NCI-H128 (cell line): ENCODE data around the gene TRIM9.
"Not testable (repeated sequence)": the region's sequence is repeated elsewhere in the genome, so short reads cannot be mapped to it uniquely, and the experiment has no call there.

Experiments
- DNase-seq: peaks from one replicate; lab custom pipeline; 2025; ENCODE audit not compliant: unreplicated experiment; lab: John Stamatoyannopoulos, UW

The TRIM9 gene

DNA sequence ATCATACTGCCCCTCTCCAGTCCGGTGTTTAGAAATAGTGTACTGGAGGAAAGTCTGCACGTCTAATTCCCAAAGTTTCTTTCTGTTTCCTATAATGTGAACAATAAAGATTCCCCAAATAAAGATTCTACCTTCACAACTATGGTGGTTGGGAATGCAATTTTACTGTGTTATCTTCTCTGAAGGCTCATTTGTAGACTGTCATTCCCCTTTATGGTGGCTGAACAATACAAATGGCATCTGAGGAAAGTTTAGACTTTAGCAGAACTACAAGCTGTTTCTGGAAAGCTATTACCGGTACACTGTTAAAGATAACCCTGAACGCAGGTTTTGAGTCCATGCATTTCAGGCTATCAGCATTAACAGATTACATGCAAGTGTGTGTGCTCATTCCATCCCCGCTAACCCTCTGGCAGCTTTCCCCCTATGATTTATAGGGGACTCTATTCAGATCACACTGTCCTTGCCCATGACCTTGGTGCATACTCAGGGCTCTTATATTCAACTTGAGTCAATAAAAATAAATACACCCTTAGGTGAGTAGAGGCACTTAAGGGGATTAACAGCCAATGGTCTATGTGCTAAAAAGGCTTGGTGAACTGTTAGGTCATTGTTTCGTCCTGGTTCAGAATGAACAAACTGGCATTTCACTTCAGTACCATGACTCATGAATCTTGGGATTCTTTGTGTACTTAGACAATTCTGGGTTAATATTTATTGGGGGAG, 89.9 kb downstream of the TRIM9 start:
- no peak for DNase-seq

DNA sequence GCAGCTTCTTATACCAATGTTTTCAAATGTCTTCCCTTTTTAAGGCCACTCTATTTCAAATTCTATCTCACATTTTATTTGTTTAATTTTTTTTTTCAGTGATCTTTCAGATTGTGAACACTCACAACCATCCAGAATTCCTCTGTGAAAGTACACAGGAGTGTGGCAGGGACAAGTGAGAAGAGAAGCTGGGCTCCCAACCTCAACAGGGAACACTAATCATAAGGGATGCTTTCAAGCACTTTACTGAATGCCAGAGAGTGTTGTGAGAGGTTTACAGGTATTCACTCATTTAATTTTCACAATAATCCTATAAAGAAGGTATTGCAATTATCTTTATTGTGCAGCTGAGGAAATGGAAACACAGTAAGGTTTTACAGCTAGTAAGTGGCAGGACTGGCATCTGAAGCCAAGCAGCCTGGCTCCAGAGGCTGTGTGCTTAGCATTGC, 90.5 kb downstream of the TRIM9 start:
- DNase-seq: no peak

GRCh38 chr14:51002406-51002999, 92.4 kb downstream of the TRIM9 start:
- DNase-seq: no peak

DNA sequence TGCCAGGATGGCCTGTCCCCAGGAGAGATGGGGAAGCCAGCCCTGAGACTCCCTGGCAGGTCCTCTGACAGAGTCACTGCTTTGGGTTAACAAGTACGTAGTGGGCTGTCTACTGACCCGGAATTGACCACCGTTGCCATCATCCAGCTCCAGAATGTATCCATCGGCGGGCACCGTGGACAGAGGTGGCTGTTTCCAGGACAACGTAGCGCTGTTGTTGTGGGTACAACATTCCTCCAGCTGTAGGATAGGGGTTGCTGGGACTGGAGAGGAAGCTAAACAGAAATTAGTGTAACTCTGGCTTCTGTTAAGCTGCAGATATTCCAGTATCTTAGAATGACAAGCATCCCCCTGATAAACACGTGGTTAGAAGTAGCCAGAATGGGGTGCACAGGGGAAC, 94.3 kb downstream of the TRIM9 start:
- no peak for DNase-seq

DNA sequence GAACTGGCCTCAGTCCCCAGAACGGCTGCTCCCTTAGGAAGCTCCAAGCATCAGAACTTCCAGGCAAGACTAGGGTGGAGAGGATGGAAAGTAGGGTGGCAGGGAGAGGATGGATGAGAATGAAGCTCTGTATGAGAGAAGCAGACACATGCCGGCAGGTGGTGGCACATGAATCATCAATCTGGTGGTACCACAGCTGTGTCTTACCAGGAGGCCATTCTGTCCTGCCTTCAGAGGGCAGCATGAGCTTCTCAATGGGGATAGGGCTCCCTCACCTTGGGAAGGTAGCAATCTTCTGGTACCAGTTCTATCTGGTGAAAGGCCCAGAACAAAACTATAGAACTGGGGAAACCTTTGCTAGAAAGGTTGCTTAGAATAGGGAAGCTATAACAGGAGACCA, 95.2 kb downstream of the TRIM9 start:
- no peak for DNase-seq

GRCh38 chr14:50998612-50999011, 96.3 kb downstream of the TRIM9 start:
- DNase-seq: no peak

DNA sequence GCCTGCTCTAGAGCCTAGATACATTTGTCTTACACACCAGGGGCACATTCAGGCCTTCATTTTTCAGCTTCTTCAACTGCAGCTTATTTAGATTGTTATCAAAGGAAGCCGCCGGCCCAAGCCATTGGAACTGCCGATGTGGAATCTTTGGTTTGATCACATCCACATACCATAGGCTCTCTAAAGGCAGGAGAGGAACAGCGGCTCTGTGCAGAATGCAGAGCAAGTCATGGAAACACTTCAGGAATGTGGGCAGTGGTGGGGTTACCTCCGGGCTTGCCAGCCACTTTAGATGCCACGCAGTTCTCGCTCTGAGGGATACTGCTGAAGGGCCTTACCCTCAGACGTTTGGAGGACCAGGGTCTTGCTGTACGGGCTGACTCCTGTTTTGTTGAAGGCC, 97.2 kb downstream of the TRIM9 start:
- no peak for DNase-seq

GRCh38 chr14:50994158-50994557, 100.7 kb downstream of the TRIM9 start:
- DNase-seq: not testable (repeated sequence)

GRCh38 chr14:50985859-50986331, 109.0 kb downstream of the TRIM9 start:
- no peak for DNase-seq

GRCh38 chr14:50985124-50985858, 109.6 kb downstream of the TRIM9 start:
- no peak for DNase-seq

DNA sequence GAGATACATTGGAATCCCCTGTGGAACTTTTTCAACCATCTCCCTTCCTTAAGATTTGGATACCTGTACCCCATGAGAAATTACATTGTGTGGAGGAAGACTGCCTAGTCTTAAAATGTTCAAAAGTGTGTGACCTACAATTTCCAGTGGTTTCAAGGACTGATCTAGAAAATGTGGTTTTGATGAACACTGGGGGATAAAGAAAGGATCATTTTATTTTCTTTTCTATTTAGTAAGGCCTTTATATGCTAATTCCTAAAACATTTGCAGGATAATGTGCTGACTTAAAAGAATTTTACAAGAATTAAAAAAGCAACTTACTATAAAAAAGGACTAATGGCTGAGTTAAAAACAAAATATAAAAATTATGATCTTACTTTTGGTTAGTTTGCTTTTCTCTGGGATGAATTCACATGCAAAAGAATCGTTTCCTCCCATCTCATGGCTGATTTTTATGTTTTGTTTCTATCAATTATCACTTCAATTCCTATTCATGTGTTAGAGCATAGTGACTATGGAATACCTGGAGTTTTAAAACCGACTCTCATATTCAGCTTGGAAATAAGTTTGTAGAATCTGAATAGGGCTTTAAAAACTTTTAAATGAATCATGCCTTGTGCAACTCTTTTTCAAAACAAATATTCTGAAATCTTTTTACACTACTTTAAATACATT, 110.7 kb downstream of the TRIM9 start:
- DNase-seq: no peak

DNA sequence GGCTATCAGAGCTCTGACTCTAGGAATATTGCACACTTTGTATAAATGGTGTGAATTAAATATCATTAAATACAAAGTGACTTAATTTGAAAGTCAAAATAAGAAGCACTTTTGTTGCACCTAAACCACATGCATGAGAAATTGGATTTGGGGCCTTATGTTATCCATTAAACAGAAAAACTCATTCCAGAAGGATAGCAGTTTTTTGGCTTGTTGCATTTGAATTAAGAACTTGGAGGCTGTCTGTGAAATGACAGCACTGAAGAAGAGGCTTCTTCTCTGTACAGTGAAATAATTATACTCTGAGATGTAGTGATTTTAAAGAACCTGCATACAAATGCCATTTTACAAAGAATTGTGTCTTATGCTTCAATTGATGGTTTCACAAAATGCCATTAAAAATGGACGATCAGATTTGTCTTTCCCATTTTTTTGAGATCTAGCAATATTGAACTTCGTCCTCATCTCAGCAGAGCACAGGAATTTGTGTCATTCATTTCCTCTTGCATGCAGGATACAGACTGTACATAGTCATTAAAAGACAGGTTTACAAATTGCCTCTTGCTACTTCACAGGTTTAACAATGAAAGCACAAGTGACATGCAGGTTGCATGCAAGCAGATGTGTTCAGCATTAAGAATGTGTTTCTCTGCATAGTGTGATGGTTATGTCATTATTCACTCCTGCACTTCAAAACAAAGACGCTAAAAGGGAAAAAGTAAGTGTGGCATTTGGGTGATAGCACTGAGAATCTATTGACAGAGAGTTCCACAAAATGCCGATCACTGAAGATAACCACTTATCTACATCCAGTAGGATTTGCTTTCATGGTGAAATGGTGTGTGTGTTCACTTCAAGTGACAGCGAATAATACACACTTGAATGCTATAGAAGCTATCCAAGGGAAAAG, 114.7 kb downstream of the TRIM9 start:
- no peak for DNase-seq

GRCh38 chr14:50978888-50979287, 116.0 kb downstream of the TRIM9 start:
- no peak for DNase-seq

DNA sequence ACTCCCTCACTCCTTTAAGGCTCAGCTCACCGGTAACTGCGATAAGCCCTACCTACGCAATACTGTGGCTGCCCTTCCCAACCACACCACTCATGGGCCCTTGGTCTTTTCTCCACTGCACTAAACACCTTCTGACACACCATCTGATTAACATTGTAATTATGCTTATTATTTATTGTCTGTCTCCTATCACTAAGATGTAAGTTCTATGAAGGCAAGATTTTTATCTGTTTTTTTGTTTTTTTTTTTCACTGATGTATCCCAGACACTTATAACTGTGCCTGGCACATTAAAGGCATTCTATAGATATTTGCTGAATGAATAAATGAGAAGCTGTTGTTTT, 116.4 kb downstream of the TRIM9 start:
- DNase-seq: no peak

- no peak for DNase-seq
Observed at GRCh38 chr14:50977863-50978528, 116.9 kb downstream of the TRIM9 start.

GRCh38 chr14:50974118-50974517, 120.8 kb downstream of the TRIM9 start:
- no peak for DNase-seq

- DNase-seq: no peak
Observed at GRCh38 chr14:50972734-50973133, 122.2 kb downstream of the TRIM9 start.

GRCh38 chr14:50970886-50971781, 123.8 kb downstream of the TRIM9 start:
- no peak for DNase-seq

- DNase-seq: no peak
Observed at GRCh38 chr14:50967790-50968189, 127.1 kb downstream of the TRIM9 start.
